22Rv1 (cell line): Measurements from ENCODE around the gene ELAC1.
"Not testable (repeated sequence)": the region's sequence is repeated elsewhere in the genome, so short reads cannot be mapped to it uniquely, and the experiment has no call there.

ENCODE experiments used
- H3K27ac ChIP-seq: fragments of 450-650 bp; 2 replicates; pipeline ENCODE4 v1.5.1; 2017
- CTCF ChIP-seq: fragments of 450-650 bp; IDR thresholded peaks from 2 replicates; pipeline ENCODE4 v1.5.1; 2017; ENCODE audit warnings: mild to moderate bottlenecking
- ZFX ChIP-seq: fragments of 450-650 bp; IDR thresholded peaks from 2 replicates; pipeline ENCODE4 v1.6.1; 2017; ENCODE audit warnings: antibody characterized with exemption, borderline replicate concordance

Gene ELAC1

GRCh38 chr18:50992351-50992762 is 24.5 kb downstream of the ELAC1 start:
- H3K27ac ChIP-seq, result no peak overlapping the region
- TF ChIP-seq ZFX, result no peak

GRCh38 chr18:50994031-50994430 is 26.2 kb downstream of the ELAC1 start:
- TF ChIP-seq ZFX, result no peak
- no peak for TF ChIP-seq CTCF
- H3K27ac ChIP-seq, result no peak overlapping the region

- H3K27ac ChIP-seq, result not testable (repeated sequence)
Observed at GRCh38 chr18:51003174-51003573, 35.3 kb downstream of the ELAC1 start.

- TF ChIP-seq CTCF, result no peak
- no peak for TF ChIP-seq ZFX
Observed at GRCh38 chr18:51006061-51006818, 38.4 kb downstream of the ELAC1 start.

GRCh38 chr18:51006948-51007789 is 39.3 kb downstream of the ELAC1 start:
- H3K27ac ChIP-seq, result no peak overlapping the region
- TF ChIP-seq ZFX, result no peak
- no peak for TF ChIP-seq CTCF

More at GRCh38 chr18:51006061-51006818, 38.4 kb downstream of the ELAC1 start:
- H3K27ac ChIP-seq, result no peak overlapping the region

- TF ChIP-seq CTCF (no peak), ZFX (no peak)
- H3K27ac ChIP-seq, result no peak overlapping the region
Observed at GRCh38 chr18:51007790-51008139, 39.9 kb downstream of the ELAC1 start.

GRCh38 chr18:51009072-51009471 is 41.2 kb downstream of the ELAC1 start:
- TF ChIP-seq CTCF, result no peak
- TF ChIP-seq ZFX, result no peak
- no peak overlapping the region for H3K27ac ChIP-seq

- TF ChIP-seq CTCF (no peak), ZFX (no peak)
- H3K27ac ChIP-seq, result no peak overlapping the region
Observed at GRCh38 chr18:51010218-51010617, 42.4 kb downstream of the ELAC1 start.
